Trophoblast cell (in vitro differentiated cells and primary cell): ENCODE data around the gene PML.

Experiments
- DNase-seq, 2 donors: peaks; one replicate each; pipeline ENCODE4 v3.0.0-alpha.2; 2016
- H2AFZ ChIP-seq: 2 replicates; pipeline ENCODE4 v1.6.1; 2013; ENCODE audit warnings: low read length, moderate library complexity, mild to moderate bottlenecking; ENCODE audit not compliant: insufficient read depth, poor library complexity
- H2AK5ac ChIP-seq: 2 replicates; pipeline ENCODE4 v1.6.1; 2013; ENCODE audit warnings: mild to moderate bottlenecking, low read length
- H2BK120ac ChIP-seq: 2 replicates; pipeline ENCODE4 v1.6.1; 2013; ENCODE audit warnings: low read length, mild to moderate bottlenecking, moderate library complexity; ENCODE audit not compliant: insufficient read depth, poor library complexity
- H2BK12ac ChIP-seq: 2 replicates; pipeline ENCODE4 v1.6.1; 2013; ENCODE audit warnings: mild to moderate bottlenecking, low read length, moderate library complexity
- H2BK5ac ChIP-seq: 2 replicates; pipeline ENCODE4 v1.6.1; 2013; ENCODE audit warnings: low read length, low read depth, moderate library complexity, mild to moderate bottlenecking; ENCODE audit not compliant: poor library complexity
- H3K14ac ChIP-seq: 2 replicates; pipeline ENCODE4 v1.6.1; 2013; ENCODE audit warnings: mild to moderate bottlenecking, low read length
- H3K18ac ChIP-seq: 2 replicates; pipeline ENCODE4 v1.6.1; 2013; ENCODE audit warnings: mild to moderate bottlenecking, low read length
- H3K23ac ChIP-seq: 2 replicates; pipeline ENCODE4 v1.6.1; 2013; ENCODE audit warnings: low read length
- H3K27ac ChIP-seq: 2 replicates; pipeline ENCODE4 v1.5.1; 2013; ENCODE audit warnings: low read depth, mild to moderate bottlenecking, inconsistent platforms, low read length, moderate library complexity
- H3K27me3 ChIP-seq: 2 replicates; pipeline ENCODE4 v1.6.1; 2013; ENCODE audit warnings: inconsistent platforms, mild to moderate bottlenecking, low read length, moderate library complexity; ENCODE audit not compliant: insufficient read depth
- H3K36me3 ChIP-seq, 2 experiments: 1 replicate in 1 of 2; 2 replicates in 1 of 2; pipeline ENCODE4 v1.6.1; 2013; ENCODE audit warnings: low read length in 2 of 2, mild to moderate bottlenecking in 2 of 2, moderate library complexity in 1 of 2; ENCODE audit not compliant: insufficient read depth in 2 of 2, control insufficient read depth in 1 of 2
- H3K4ac ChIP-seq: 2 replicates; pipeline ENCODE4 v1.6.1; 2013; ENCODE audit warnings: low read depth, mild to moderate bottlenecking, low read length, moderate library complexity
- H3K4me1 ChIP-seq, 2 experiments: 1 replicate in 1 of 2; 2 replicates in 1 of 2; pipeline ENCODE4 v1.6.1; 2013; ENCODE audit warnings: low read length in 2 of 2, mild to moderate bottlenecking in 2 of 2, moderate library complexity in 1 of 2; ENCODE audit not compliant: insufficient read depth in 2 of 2, control insufficient read depth in 1 of 2
- H3K4me2 ChIP-seq: 2 replicates; pipeline ENCODE4 v1.6.1; 2013; ENCODE audit warnings: inconsistent platforms, mild to moderate bottlenecking, low read length, moderate library complexity
- H3K4me3 ChIP-seq: 2 replicates; pipeline ENCODE4 v1.5.1; 2013; ENCODE audit warnings: mild to moderate bottlenecking, low read depth, low read length, inconsistent platforms
- H3K79me1 ChIP-seq: one replicate; pipeline ENCODE4 v1.6.1; 2013; ENCODE audit warnings: low read length
- H3K79me2 ChIP-seq: 2 replicates; pipeline ENCODE4 v1.6.1; 2013; ENCODE audit warnings: low read length, mild to moderate bottlenecking; ENCODE audit not compliant: control insufficient read depth, insufficient read depth, poor library complexity
- H3K9ac ChIP-seq: 2 replicates; pipeline ENCODE4 v1.6.1; 2013; ENCODE audit warnings: mild to moderate bottlenecking, low read length
- H3K9me3 ChIP-seq: 2 replicates; pipeline ENCODE4 v1.6.1; 2013; ENCODE audit warnings: low read depth, mild to moderate bottlenecking, control low read depth, inconsistent platforms, low read length; ENCODE audit not compliant: insufficient read depth
- H4K12ac ChIP-seq: 2 replicates; pipeline ENCODE4 v1.6.1; 2013; ENCODE audit warnings: low read depth, mild to moderate bottlenecking, low read length, moderate library complexity
- H4K8ac ChIP-seq: 2 replicates; pipeline ENCODE4 v1.6.1; 2013; ENCODE audit warnings: low read depth, mild to moderate bottlenecking, low read length, moderate library complexity
- H4K91ac ChIP-seq: one replicate; pipeline ENCODE4 v1.6.1; 2013; ENCODE audit warnings: low read depth, mild to moderate bottlenecking, low read length, moderate library complexity
- WGBS: extraction: QIAGEN DNeasy Blood & Tissue Kit; methylation state at CpG from one replicate; pipeline ENCODE4 v1.1.7; 2013; ENCODE audit warnings: missing lambda C conversion rate; ENCODE audit not compliant: insufficient read length, insufficient coverage; ENCODE audit errors: extremely low coverage; 5-methylcytosine and 5-hydroxymethylcytosine counted together

PML gene

GRCh38 chr15:73983211-73983727 lies 11.2 kb upstream of the PML start:
- no CpG with 5 or more reads among the region's 10 CpGs for WGBS
- no peak overlapping the region for H2AK5ac ChIP-seq
- peaks cover 0 to 4% of the 10 kb centered on the region in 2 experiments for H3K36me3 ChIP-seq

GRCh38 chr15:73983773-73984172 lies 10.7 kb upstream of the PML start:
- WGBS: no CpG with 5 or more reads among the region's 9 CpGs

More at GRCh38 chr15:73983211-73983727, 11.2 kb upstream of the PML start:
- no peak overlapping the region for H3K23ac ChIP-seq
- H3K9me3 ChIP-seq: no peaks in the 10 kb centered on the region
- no peaks in the 10 kb centered on the region for H3K79me2 ChIP-seq
- no peaks in the 10 kb centered on the region for H3K79me1 ChIP-seq
- H3K18ac ChIP-seq: no peak overlapping the region
- DNase-seq: no peak
- H2BK120ac ChIP-seq: no peak overlapping the region
- no peak overlapping the region for H2BK5ac ChIP-seq
- H2AFZ ChIP-seq: peak overlapping the region; percentile 3
- H4K8ac ChIP-seq: no peak overlapping the region
- no peak overlapping the region for H3K4ac ChIP-seq
- H4K12ac ChIP-seq: no peak overlapping the region
- H4K91ac ChIP-seq: no peak overlapping the region
- H3K27ac ChIP-seq: no peak overlapping the region
- H2BK12ac ChIP-seq: no peak overlapping the region
- H3K14ac ChIP-seq: no peak overlapping the region
- H3K4me1 ChIP-seq: no peaks in the 10 kb centered on the region
- H3K9ac ChIP-seq: no peak overlapping the region
- H3K27me3 ChIP-seq: no peaks in the 10 kb centered on the region
- H3K4me2 ChIP-seq: no peak overlapping the region
- no peak overlapping the region for H3K4me3 ChIP-seq

DNA sequence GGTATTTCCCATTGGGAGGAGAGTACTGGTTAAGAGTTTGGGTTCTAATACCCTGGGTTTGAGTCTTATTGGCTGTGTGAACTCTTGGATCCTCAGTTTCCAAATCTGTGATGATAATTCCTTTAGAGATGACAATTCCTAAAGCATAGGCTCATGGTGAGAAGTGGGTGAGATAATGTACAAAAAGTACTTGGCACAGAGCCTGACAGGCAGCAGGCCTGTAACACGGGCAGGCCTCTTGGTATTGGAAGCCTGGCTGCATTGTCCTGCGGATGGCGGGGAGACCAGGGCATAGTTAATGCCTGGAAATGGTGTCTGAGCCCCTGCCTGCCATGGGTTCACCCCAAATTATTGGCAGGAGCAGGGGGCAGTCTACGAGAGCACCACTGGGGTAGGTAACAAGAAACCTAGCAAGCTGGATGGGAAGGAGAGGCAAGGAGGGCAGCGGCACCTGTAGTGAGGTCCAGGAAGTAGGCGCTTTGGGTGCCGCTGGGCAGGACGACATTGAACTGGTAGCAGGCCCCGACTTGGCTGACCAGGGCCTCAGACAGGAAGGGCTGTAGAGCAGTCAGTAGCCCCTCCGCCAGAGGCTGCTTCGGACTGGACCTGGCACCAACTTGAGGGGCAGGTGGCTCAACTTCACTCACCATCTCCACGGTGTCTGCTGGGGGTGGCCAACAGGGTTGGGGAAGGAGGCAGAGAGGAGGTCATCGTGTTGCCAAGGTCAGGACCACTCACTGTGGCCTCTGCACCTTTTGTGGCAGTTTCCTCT lies 10.1 kb upstream of the PML start:
- WGBS: no CpG with 5 or more reads among the region's 13 CpGs
- Histone ChIP-seq H3K23ac (no peak overlapping the region), H3K9ac (no peak overlapping the region), H3K79me2 (no peaks in the 10 kb centered on the region), H3K27ac (no peak overlapping the region), H3K4me1 (no peaks in the 10 kb centered on the region), H2BK120ac (no peak overlapping the region), H3K36me3 (peaks cover 0 to 4% of the 10 kb centered on the region in 2 experiments), H3K27me3 (no peaks in the 10 kb centered on the region), H3K4ac (no peak overlapping the region), H3K79me1 (no peaks in the 10 kb centered on the region), H2BK12ac (no peak overlapping the region), H3K4me2 (no peak overlapping the region), H2BK5ac (no peak overlapping the region), H4K12ac (no peak overlapping the region), H2AFZ (peak overlapping the region; percentile 52), H3K9me3 (no peaks in the 10 kb centered on the region), H3K14ac (no peak overlapping the region), H4K91ac (no peak overlapping the region), H4K8ac (no peak overlapping the region), H3K4me3 (peak overlapping the region; percentile 23), H2AK5ac (no peak overlapping the region), H3K18ac (no peak overlapping the region)
- no peak for DNase-seq

More at GRCh38 chr15:73983773-73984172, 10.7 kb upstream of the PML start:
- H3K9me3 ChIP-seq: no peaks in the 10 kb centered on the region
- no peaks in the 10 kb centered on the region for H3K79me2 ChIP-seq
- no peak overlapping the region for H4K12ac ChIP-seq
- no peak for DNase-seq
- no peak overlapping the region for H2BK12ac ChIP-seq
- H2BK120ac ChIP-seq: no peak overlapping the region
- no peak overlapping the region for H2AFZ ChIP-seq
- no peak overlapping the region for H3K27ac ChIP-seq
- no peak overlapping the region for H3K23ac ChIP-seq
- no peak overlapping the region for H3K4me2 ChIP-seq
- H3K4ac ChIP-seq: no peak overlapping the region
- H3K9ac ChIP-seq: no peak overlapping the region
- no peak overlapping the region for H4K8ac ChIP-seq
- H3K36me3 ChIP-seq: peaks cover 0 to 4% of the 10 kb centered on the region in 2 experiments
- no peak overlapping the region for H2BK5ac ChIP-seq
- no peak overlapping the region for H3K18ac ChIP-seq
- H3K14ac ChIP-seq: no peak overlapping the region
- no peaks in the 10 kb centered on the region for H3K79me1 ChIP-seq
- H4K91ac ChIP-seq: no peak overlapping the region
- H3K27me3 ChIP-seq: no peaks in the 10 kb centered on the region
- no peak overlapping the region for H2AK5ac ChIP-seq
- no peak overlapping the region for H3K4me3 ChIP-seq
- no peaks in the 10 kb centered on the region for H3K4me1 ChIP-seq

DNA sequence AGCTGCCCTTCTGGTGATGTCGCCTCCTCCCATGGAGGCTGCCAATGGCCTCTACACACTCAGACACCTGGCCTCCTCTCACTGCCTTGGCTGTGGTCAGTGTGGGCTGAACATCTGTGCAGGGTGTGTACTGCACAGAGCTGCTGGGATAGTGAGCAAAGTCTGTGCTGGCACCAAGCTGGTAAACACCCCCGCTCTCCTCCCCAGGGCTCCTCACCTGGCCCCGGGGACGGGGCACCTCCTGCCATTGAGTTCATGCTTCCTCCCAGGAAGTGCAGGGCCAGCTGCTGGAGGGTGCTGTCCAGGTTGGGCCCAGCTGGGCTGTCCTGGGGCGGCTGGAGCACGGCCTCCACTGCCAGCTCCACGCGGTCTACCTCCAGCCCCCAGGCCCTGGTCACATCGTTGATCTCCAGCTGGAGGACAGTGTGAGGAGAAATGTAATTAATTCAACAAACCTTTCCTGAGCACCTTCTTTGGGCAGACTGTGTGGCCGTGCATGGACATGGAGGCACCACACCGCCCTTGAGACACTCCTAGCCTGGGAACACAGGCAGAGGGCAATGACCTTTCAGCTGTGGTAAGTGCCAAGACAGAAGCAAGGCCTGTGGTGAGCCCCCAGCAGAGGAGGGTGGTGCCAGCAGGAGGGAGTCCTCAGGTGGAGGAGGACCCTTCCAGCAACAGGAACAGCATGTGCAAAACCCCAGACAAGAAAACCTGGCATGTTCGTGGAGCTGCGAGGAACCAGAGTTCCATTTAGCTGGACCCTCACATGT lies 9.2 kb upstream of the PML start:
- no peak overlapping the region for H2BK5ac ChIP-seq
- H3K9ac ChIP-seq: no peak overlapping the region
- H3K4me2 ChIP-seq: no peak overlapping the region
- H3K23ac ChIP-seq: no peak overlapping the region
- no peak overlapping the region for H3K27ac ChIP-seq
- no peak overlapping the region for H3K14ac ChIP-seq
- H4K8ac ChIP-seq: no peak overlapping the region
- DNase-seq: no peak
- H3K79me2 ChIP-seq: no peaks in the 10 kb centered on the region
- no peaks in the 10 kb centered on the region for H3K79me1 ChIP-seq
- no peaks in the 10 kb centered on the region for H3K9me3 ChIP-seq
- H2AFZ ChIP-seq: no peak overlapping the region
- no peak overlapping the region for H2BK120ac ChIP-seq
- no peak overlapping the region for H2AK5ac ChIP-seq
- no peak overlapping the region for H3K4ac ChIP-seq
- no peaks in the 10 kb centered on the region for H3K4me1 ChIP-seq
- no CpG with 5 or more reads among the region's 13 CpGs for WGBS
- H3K18ac ChIP-seq: no peak overlapping the region
- no peak overlapping the region for H4K91ac ChIP-seq
- H3K4me3 ChIP-seq: no peak overlapping the region
- no peak overlapping the region for H2BK12ac ChIP-seq
- peaks cover 0 to 4% of the 10 kb centered on the region in 2 experiments for H3K36me3 ChIP-seq
- H4K12ac ChIP-seq: no peak overlapping the region
- no peaks in the 10 kb centered on the region for H3K27me3 ChIP-seq
